ENCODE measurements around the gene NUP133.

- TF ChIP-seq CTCF (IDR thresholded peaks at IDR 0.05) (peak; percentile 9 to 18), EP300 (IDR thresholded peaks at IDR 0.05) (no peak), POLR2A (IDR thresholded peaks at IDR 0.05) (no peak), POLR2AphosphoS5 (IDR thresholded peaks at IDR 0.05) (no peak)
Measured at GRCh38 chr1:229452956-229453801, 55.0 kb downstream of the NUP133 start.
